ENCODE results near the gene GRIK1.
"Not testable (repeated sequence)": the region's sequence is repeated elsewhere in the genome, so short reads cannot be mapped to it uniquely, and the experiment has no call there.

GRIK1 gene

DNA sequence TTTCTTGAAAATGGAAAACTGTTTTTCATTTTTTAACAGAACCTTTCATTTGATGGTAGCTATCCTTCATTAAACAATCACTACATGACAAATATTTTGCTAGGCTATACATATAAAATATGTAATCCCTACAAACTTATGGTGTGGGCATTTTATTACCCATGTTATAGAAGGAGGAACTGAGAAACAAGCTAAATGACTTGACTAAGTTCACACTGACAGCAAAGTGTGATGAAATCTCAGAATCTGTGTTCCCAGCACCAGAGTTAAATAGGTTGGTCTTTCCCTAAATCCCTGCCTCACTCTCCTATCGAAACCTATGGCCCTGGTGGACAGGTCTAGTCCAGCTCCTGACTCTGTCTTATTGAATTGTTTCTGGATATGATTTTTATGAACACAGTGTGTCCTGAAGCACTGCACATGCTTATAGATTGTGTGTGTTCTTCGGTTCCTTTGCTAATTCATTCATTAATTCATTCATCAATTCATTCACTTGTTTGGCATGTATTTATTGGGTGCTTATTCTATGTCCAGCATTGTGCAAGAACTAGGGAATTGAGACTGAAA is 301.0 kb downstream of the GRIK1 start:
- no peak for DNase-seq

DNA sequence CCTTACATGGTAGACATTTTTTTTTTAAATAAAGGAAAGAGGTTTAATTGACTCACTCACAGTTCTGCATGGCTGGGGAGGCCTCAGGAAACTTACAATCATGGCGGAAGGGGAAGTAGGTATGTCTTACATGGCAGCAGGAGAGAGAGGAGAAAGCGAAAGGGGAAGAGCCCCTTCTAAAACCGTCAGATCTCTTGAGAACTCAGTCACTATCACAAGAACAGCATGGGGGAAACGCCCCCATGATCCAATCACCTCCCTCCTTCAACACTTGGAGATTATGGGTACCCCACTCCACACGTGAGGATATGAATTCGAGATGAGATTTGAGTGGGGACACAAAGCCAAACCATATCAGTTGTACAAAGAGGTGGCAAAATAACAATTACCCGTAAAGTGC is 301.7 kb downstream of the GRIK1 start:
- no peak for DNase-seq

DNA sequence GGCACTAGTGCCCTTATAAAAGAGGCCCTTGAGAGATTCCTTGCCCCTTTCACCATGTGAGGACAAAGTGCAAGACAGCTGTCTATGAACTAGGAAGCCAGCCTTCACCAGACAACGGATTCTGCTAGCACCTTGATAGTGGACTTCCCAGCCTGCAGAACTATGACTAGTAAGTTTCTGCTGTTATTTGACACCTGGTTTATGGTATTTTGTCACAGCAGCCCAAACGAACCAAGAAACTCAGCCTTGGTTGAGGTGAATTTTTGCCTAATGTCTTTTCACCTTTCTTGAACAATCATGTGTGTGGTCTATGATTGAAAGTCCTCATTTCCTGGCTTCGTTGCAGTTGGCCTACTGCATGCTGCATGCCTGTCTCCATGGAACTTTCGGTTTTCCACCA is 302.2 kb downstream of the GRIK1 start:
- no peak for DNase-seq

DNA sequence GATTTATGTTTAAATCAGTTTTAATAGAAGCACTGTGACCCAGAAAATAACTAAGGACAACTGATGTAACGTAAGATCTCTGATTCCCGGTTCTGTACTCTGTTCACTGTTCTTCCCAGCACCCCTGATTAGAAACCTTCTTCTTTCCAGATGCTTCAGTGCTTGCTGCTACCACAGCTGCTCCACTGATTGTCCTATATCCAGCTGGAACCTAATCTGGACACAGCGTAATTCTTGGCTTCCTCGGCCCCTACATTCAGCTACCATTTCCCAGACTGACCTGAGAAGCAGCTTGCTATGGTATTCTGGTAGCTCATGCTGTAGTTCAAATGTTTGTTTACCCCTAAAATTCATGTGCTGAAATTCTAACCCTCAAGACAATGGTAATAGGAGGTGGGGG is 302.7 kb downstream of the GRIK1 start:
- no peak for DNase-seq

DNA sequence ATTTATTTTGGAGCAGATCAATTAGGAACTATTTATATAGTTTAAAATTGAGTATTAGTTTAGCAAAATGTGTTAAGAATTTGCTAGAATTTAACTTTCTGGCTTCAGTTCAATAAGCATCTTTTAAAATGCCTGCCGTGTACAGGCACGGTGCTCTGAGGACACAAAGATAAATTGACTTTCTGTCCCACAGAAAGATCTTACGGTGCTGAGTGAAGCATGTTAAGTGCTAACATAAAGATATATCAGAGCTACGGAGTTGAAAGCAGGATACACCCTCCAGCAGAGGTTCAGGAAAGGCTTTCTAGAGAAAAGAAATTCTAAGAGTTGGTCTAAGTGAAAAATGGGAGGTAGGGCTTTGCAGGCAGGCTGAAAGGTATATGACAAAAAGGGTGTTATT is 305.4 kb downstream of the GRIK1 start:
- DNase-seq, result no peak

DNA sequence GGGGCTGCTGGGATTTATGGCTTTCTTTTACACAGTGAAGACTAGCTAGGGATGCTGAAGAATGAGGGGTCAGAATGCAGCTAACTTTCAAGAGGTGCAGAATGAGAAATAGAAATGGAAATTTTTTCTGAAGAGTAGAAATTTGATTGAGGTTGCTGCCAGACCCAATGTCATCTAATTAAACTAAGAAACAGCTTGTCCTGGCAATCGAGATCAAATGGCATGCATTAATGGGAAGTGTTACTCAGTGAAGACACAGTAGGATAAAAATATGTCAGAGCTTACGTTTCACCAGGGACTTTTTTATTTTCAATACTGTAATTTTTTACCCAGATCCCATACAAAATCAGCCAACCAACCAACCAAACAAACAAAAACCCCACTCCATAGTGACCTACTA is 306.0 kb downstream of the GRIK1 start:
- DNase-seq, result no peak

DNA sequence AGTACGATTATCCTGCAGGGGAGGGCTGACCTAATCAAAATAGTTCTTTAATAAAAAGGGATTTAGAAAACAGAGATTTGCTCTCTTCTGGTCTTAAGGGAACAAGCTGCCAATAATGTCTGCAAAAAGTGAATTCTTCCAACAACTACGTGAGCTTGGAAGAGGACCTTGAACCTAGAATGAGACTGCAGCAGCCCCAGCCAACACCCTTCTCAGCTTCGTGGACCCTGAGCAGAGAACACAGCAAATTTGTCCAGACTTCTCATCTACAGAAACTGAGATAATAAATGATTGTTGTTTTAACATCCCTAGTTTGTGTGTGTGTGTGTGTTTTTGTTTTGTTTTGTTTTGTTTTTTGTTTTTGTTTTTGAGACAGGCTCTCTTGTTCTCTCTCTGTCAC is 309.4 kb downstream of the GRIK1 start:
- no peak for DNase-seq

DNA sequence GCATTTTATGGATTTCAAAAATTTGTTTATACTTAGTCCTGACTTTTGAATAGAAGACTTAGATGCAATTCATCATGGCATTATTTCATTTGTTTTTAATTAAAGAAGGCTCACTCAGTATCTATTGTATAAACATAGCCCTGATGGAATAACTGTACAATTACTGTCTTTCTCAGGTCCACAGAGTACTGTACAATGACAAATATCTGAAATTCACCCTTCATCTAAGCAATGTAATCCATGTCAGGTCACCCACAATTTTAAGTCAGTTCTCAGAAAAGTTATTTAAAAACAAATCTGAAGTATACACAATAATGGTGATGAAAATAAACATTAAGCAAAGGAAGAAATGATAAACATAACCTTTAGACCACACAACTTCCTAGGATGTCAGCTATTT is 311.9 kb downstream of the GRIK1 start:
- DNase-seq, result no peak

DNA sequence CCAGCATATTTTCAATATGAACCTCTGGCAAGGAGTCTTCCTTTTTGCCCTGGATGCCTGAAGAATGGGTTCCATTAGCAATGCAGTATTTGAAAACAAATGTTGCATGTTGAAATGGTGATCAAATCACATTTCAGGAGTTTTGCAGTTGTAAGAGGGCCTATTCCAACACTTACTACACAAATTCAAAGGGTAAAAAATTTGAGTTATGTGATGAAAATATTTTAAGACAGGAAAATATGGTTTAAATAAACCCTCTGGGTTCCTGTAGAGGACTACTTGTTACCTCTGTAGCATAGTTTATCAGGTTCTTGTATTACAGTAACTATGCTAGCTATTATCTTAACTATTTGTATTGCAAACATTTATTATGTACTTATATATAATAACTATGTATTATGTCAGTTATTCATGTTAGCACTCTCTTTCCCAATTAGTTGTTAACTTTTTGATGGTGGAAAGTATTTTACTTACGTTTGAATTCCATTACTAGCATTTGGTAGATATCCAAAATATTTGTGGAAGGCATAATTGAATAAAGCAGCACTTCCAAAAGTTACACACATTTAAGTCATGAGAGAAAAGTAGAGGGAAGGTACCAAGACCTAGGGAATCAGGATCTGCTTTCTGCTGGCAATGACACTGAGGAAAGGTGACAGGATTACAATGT is 312.9 kb downstream of the GRIK1 start:
- DNase-seq, result no peak

DNA sequence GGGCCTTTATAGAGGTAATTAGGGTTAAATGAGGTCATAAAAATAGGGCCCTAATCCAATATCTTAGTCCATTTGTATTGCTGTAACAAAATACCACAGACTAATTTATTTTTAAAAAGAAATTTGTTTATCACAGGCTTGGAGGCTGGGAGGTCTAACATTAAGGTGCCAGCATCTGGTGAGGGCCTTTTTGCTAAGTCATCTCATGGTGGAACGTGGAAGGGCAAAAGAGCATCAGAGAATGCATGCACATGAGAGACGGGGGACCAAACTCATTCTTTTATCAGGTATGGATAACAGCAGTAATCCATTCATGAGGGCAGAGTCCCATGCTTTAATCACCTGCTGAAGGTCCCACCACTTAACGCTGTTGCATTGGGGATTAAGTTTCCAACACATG is 313.8 kb downstream of the GRIK1 start:
- DNase-seq, result no peak

DNA sequence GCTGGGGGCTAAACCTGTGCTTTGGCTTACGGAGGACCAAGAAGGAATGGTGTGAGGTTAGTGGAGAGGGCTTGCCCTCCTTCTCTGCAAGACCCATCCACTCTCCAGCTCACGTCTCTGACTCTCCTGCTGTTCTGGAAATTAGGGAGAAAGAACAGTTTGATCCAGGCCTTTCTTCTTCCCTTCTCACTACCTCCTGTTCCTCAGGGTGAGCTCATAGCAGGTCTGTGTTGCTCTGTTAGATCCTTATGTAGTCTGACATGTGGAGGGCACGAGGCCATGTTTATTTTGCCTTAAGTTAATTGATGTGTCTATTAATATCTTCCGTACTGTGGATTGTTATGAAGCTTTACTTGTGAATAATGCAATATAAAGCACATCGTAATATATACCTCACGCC is 315.0 kb downstream of the GRIK1 start:
- DNase-seq, result no peak

DNA sequence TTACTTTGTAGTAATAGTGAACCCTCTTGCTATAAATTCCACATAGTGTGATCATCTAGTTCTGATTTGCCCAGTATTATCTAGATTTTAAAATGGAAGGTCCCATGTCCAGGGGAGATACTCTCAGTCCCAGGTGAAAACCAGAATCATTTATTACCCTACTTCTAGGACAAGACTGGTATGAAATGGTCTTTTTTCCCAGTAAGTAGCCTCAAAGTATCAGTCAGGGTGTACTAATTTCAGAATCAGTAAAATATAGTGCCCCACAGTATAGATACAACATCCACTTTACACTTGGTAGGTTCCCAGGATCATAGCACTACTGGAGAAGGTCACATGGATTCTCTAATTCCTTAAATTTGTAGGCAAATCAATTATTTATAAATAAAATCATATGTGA is 318.3 kb downstream of the GRIK1 start:
- DNase-seq, result no peak

DNA sequence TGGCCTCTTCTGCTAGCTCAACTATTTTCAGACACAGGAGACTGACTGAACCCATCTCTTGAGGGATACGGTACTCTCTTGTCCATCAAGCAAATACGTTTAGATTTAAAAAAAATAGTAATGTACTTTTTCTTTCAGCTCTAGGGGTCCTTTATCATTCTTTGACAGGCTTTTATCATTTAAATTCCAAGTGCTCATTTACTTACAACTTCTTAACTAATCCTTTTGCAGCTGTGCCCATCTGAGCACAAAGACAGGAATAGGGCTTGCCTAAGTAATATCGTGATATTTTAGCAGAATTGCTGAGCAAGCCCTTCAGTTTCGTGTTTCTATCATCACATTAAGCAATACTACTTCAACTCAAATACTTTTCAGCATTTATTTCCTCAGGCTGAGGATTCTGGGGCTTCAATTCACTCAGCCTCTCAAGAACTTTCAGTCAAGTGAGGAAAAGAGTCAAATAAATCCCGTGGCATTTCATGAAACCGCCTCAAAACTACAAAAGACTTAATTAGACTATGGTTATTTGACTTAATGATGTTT is 323.5 kb downstream of the GRIK1 start:
- DNase-seq, result no peak

DNA sequence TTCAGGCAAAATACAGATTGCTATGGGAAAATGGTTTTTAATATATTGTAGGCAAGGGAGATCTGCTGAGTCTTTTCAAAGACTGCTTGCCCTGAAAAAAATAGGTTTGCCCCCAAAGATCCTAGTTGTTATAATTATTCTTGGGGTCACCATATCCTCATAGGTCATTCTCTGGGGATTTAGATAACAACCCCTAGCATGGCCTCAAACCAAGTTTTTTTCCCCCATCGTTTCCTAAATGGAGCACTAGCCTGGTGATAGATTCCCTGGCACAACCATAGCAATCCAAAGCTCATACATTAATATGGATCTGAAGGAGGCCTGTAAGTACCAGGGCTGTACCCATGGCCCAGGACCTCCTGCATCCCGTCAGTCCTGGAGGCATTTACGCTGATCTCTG is 325.9 kb downstream of the GRIK1 start:
- DNase-seq, result no peak

DNA sequence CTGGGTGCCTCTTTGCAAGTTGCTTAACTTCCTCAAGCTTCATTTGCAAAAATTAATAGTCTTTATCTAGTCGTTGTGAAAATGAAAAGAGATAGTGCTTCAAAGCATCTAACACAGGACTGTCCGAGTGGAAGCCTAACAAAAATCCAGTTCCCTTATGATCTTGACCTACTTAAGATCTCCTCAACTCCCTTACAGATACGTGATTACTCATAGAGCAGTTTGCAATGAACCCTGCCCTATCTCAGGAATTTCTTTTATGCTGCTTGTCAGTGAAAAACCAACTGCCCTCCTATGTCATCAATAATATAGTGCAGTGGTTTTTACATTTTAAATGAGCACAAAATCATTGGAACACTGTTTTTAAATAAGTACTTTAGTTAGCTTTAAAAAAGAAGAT is 326.8 kb downstream of the GRIK1 start:
- DNase-seq, result no peak

DNA sequence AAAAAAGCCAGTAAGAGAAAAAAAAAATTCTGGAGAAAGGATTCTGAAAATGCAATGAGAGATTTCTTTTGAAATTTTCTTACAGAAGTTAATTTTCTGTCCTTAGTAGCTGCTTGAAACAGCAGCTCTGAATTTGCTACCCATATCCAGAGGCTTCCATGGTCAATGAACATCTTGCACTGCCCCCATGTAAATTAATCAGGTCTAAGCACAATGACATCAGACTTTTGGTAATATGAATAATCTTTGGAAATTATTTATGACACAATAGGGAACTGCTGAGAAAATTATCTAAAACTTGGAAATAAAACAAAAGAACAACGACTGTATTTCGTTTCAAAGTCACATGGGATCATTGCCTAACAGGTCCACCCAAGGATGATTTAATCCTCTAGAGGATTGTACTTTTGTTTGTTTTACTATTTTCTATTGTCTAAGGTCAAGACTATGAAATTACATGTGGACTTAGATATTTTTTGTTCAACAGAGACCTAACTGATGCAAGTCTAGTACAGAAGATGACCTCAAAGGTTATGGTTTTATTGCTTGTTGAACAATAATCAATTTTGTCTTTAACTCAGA is 328.9 kb downstream of the GRIK1 start:
- DNase-seq, result no peak

DNA sequence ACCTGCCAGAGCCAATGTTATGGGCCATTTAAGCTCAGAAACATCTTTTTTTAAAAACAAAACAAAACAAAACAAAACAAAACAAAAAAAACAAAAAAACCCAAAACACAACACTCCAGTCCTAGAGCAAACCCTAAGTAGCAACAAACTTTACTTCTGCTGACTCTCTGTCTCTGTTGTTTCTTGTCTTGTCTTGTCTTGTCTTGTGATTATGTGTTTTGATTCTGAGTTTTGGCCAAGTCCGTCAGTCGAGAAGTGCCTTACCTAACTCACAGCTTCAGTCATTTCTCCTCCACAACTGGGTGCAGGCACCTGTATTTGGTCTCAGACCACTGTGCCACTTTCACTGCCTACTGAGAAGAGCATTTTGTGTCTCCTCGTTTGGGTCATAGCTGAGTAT is 333.2 kb downstream of the GRIK1 start:
- DNase-seq, result no peak

DNA sequence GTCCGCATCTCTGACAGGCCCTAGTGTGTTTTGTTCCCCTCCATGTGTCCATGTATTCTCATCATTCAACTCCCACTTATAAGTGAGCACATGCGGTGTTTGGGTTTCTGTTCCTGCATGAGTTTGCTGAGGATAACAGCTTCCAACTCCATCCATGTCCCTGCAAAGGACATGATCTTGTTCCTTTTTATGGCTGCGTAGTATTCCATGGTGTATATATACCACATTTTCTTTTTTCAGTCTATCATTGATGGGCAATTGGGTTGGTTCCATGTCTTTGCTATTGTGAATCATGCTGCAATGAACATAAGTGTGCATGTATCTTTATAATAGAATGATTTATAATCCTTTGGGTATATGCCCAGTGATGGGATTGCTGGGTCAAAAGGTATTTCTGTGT is 334.6 kb downstream of the GRIK1 start:
- not testable (repeated sequence) for DNase-seq

DNA sequence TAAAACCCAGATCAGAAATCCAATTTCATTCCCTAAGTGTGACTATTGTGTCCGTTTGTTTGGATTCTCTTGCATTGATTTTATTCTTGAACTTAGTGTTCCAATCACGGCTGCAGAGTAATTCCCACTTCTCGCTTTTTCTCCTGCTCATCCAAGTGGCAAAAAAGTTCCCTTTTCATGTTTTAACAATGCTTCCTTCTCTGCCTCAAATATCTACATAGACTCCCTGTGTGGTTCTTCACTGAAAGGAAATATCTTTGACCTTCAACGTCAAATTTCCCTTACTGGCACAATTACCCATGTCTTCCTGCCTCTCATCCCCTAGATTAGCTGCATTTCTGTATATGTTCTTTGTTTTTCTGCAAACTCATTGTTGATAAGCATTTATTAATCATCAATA is 335.7 kb downstream of the GRIK1 start:
- no peak for DNase-seq

DNA sequence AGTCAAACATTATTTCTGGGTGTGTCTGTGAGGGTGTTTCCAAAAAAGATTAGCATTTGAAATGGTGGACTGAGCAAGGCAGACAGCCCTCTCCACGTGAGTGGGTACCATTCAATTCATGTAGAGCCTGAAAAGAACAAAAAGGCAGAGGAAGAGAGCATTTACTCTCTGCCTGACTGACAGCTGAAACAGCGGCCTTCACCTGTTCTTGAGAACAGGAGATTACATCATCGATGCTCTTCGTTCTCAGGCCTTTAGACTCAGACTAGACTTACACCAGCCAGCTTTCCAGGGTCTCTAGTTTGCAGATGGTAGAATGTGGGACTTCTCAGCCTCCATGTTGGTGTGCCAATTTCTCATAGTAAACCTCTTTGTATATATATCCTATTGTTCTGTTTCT is 338.7 kb downstream of the GRIK1 start:
- DNase-seq, result no peak

DNA sequence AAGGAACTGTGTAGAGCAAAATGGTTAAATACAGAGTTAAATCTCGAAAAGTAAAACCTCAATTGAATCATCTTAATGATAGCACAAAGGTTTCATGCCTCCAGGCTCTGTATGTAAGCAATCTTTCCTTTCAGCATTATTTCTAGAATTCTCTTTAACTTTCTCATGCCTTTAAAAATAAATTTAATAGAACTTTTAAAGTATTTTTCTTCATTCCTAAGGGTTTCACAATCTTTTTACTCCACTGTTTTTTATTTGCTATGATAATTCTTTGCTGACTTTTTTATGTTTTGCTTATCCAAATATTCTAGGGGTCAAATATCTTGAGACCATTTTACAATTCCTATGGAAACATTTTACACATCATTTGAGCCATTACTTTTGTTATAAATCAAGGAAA is 353.1 kb downstream of the GRIK1 start:
- no peak for DNase-seq

DNA sequence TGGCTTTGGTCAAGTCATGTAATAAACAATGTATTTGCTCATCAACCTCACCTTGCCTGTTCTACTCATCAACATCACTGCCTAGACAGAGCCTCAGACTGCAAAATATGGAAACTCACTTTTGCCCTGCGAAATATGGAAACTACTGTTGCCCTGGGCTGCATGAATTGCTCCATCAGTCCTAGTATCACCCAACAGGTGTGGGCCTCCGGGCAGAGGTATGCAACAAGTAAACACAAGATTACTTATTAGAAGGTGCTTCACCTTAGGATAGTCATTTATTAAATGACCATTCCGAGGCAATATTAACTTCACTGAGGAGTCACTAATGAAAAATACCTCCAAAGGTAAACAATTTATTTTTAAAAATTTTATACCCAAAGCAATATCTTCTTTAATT is 354.3 kb downstream of the GRIK1 start:
- DNase-seq, result no peak

DNA sequence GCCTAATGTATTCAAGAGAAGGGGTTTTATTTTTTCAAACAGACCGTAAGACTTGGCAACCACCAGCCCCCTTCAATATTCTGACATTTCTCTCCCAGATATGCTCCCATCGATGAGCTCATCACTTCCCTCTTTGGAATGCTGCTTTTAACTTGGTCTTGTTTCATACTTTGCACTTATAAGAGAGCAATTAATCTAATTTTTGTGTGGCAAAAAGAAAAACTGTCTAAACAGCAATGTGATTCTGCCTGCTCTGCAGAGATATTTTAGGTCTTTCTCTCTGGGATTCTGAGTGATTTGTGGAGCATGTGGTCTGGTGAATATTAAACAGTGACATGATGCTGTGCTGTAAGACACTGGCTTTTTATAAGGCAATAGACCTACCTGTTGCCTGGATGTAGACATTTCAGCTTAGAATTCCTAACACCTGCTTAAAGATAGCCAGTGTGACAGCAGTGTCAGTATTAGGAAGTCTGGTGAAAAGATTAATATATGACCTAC is 356.3 kb downstream of the GRIK1 start:
- no peak for DNase-seq

DNA sequence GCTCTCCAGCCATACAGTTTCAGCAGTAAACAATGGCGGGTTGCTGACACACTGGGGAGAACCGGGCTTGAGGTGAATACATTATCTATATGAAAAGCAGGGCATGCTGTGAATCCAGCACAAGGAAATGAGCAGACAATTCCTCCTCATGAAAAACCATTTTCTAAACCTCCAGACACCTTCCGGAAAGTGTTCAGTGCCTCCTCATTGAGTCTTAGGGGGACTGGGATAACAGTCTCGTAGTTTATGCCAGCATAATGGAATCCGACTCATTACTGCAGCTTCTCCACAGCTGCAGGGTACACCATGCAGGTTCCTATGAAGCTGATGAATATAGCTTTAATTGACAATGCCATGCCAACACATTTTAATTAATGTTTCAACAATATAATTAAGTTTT is 356.9 kb downstream of the GRIK1 start:
- no peak for DNase-seq

DNA sequence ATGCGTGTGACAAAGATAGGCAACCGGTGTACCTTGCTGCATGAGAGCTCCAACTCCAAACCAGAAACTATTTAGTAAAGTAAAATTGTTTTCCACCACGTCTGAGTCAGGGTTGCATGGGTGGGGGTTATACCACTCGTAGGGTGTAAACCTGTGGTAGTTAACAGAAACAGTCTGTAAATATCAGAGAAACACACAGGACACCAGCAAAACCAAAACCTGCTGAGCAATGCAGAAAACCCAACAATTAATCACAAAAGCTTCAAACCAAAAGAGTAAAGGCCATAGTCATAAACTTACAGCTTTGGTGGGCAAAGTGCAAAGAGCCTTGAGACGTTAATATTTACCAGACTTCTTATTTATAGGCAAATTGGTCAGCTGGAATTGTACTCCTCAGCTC is 358.4 kb downstream of the GRIK1 start:
- no peak for DNase-seq

Measured in activated CD4-positive, alpha-beta T cell treated with anti-CD3 and anti-CD28 coated beads, Interleukin-10, Interleukin-2, amounts not matched to agents 100 ng/mL and 50 ng/mL, durations not matched to agents 16 hours and 8 hours (primary cell).